ENCODE results near the gene RFC2.

RFC2 gene

DNA sequence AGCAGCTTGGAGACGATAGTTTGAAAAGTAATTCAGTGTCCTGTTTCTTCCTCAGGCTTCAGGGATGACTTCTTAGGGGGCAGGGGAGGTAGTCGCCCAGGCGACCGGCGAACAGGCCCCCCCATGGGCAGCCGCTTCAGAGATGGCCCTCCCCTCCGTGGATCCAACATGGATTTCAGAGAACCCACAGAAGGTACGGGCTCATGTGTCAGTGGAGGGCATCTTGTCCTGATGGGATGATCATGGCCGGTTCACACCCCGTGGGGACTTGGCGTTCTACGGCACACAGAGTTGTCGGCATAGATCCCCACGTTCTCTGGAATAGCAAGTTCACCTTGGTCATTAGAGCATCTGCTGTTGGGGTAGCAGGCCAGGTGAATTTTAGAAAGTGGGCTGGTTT, 59.5 kb downstream of the RFC2 start:
- in situ Hi-C loops (cut with MboI; ENCODE audit: low sequenced_read_pairs, unreplicated experiment): no loop called here
- TF ChIP-seq, protein P1, sequence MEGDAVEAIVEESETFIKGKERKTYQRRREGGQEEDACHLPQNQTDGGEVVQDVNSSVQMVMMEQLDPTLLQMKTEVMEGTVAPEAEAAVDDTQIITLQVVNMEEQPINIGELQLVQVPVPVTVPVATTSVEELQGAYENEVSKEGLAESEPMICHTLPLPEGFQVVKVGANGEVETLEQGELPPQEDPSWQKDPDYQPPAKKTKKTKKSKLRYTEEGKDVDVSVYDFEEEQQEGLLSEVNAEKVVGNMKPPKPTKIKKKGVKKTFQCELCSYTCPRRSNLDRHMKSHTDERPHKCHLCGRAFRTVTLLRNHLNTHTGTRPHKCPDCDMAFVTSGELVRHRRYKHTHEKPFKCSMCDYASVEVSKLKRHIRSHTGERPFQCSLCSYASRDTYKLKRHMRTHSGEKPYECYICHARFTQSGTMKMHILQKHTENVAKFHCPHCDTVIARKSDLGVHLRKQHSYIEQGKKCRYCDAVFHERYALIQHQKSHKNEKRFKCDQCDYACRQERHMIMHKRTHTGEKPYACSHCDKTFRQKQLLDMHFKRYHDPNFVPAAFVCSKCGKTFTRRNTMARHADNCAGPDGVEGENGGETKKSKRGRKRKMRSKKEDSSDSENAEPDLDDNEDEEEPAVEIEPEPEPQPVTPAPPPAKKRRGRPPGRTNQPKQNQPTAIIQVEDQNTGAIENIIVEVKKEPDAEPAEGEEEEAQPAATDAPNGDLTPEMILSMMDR (IDR thresholded peaks at IDR 0.05; ENCODE audit: borderline replicate concordance, control extremely low read depth, extremely low read depth, insufficient read depth, missing control alignments): no peak
- no peak for DNase-seq (ENCODE audit: low spot score)

DNA sequence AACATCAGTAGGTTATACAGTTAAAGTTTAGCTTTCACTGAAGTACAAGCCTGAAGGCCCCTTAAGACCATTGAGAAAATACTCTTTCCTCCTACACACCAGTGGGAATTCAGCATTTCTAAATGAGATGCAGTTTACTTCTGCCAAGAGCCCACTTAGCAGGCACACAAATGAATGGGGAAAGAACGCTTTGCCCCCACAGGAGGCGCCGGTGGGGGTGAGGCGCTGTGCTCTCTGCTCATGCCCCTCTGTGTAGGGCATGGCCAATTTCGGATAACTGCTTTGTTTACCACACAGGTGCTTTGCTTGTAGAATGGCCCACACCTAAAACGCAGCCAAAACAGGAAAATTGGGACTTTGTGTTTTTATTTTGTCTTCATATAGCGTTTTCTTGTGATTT, 60.3 kb downstream of the RFC2 start:
- in situ Hi-C loops (cut with MboI; ENCODE audit: low sequenced_read_pairs, unreplicated experiment): no loop called here
- DNase-seq (ENCODE audit: low spot score): no peak
- TF ChIP-seq, protein P1 (IDR thresholded peaks at IDR 0.05; ENCODE audit: borderline replicate concordance, control extremely low read depth, extremely low read depth, insufficient read depth, missing control alignments): no peak

DNA sequence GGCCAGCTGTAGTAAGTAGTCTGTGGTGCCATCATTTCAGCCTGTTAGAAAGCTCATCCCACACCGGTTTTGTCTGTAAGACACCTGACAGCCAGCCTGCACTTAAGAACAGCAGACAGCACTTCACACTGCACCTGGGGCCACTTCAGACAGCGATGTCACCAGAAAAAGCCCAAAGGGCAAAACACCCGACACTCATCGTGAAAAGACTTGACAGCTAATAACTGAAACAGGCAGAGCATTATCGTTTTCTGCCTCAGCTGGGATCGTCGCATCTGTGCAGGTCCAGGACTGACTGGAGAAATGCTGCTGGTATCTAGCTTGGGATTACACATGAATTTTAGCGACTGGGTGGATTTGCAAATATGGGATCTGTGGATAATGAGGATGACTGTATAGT, 61.1 kb downstream of the RFC2 start:
- TF ChIP-seq, protein P1 (IDR thresholded peaks at IDR 0.05; ENCODE audit: borderline replicate concordance, control extremely low read depth, extremely low read depth, insufficient read depth, missing control alignments): no peak
- in situ Hi-C loops (cut with MboI; ENCODE audit: low sequenced_read_pairs, unreplicated experiment): no loop called here
- DNase-seq (ENCODE audit: low spot score): no peak

DNA sequence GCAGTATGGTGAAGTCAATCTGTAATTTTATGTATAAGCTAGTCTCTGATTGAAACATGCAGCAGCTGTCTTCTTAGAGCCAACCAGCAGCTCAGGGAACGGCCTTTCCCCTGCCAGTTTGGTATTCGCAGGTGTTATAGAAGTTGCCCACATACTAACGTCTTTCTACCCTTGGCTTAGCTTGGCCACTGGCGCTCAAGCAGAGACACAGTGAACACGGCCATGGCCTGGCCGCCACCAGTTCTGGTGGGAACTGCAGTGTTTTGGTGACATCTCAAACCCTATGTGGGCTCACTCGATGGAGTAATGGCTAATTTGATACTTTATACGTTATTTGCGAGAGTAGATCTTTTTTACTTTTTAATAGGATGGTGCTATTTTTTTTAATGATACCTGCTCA, 63.0 kb downstream of the RFC2 start:
- DNase-seq (ENCODE audit: low spot score): no peak
- TF ChIP-seq, protein P1 (IDR thresholded peaks at IDR 0.05; ENCODE audit: borderline replicate concordance, control extremely low read depth, extremely low read depth, insufficient read depth, missing control alignments): no peak
- in situ Hi-C loops (cut with MboI; ENCODE audit: low sequenced_read_pairs, unreplicated experiment): no loop called here

DNA sequence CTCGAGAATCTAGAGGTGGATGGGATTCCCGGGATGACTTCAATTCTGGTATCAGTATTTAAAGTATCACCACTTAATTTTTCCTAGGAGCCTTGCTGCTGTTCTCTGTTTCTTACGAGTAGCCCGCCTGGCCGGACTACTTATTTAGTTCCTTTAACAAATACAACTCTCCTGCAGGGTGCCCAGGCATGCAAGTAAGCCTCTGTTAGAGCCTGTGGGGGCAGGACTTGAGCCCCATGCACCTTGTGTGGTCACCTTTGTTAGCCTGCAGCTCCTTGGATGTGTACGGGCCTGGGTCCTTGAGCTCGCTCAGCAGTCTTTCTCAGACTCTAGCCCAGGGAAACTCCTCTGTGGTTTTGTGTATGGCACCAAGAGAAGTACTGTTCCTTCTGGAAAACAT, 63.9 kb downstream of the RFC2 start:
- DNase-seq (ENCODE audit: low spot score): no peak
- TF ChIP-seq, protein P1 (IDR thresholded peaks at IDR 0.05; ENCODE audit: borderline replicate concordance, control extremely low read depth, extremely low read depth, insufficient read depth, missing control alignments): no peak
- in situ Hi-C loops (cut with MboI; ENCODE audit: low sequenced_read_pairs, unreplicated experiment): no loop called here

DNA sequence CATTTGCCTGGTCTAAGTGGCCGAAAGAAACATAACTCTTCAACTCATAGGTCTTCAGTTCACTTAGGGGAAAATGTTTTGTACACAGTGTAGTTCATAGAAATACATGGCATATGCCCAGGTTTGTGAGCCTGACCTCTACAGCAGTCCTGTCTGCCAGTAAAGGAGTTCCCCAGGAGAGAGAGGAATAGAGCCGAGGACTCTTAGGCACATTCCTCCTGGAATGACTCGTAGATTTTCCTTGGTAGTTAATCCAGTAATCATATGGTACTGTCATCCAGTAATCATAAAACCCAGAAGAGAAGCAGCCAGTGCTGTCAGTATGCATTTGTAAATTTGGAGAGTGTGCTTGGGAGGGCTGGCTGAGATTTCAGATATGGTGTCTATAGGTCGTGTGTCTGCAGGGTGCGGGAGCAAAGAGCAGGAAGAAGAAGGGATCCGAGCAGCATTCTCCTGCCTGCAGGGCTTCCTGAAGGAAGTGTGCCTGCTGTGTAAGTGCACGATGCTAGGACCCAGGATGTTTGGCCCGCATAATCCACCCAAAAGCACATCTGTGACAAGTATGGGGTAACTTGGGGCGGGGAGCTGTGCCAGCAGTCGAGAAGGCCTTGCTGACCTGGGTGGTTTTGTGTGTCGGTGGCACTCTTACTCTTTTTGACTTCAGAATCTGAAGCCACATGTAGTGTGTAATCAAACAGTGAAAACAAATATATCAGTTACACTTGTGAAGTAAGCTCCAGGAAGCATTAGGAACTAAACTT, 66.1 kb downstream of the RFC2 start:
- in situ Hi-C loops (cut with MboI; ENCODE audit: low sequenced_read_pairs, unreplicated experiment): loop anchor here (10.0 kb wide), 1 partner anchor 113 kb away; no protein-coding TSS in a partner anchor
- no peak for DNase-seq (ENCODE audit: low spot score)

More for the DNA sequence above, 66.1 kb downstream of the RFC2 start:
- TF ChIP-seq, protein P1 (IDR thresholded peaks at IDR 0.05; ENCODE audit: borderline replicate concordance, control extremely low read depth, extremely low read depth, insufficient read depth, missing control alignments): no peak
